Lower lobe of right lung (tissue), 2 donors: Measurements from ENCODE around the gene RRP8. TPM values are rescaled to one million over a fixed set of nuclear protein-coding genes. Genes with fewer than 3 reads are reported as not detected.

Experiments
- ATAC-seq, 2 donors: fragments of 200-7000 bp; cut with Tn5 transposase; one replicate each; pipeline ENCODE4 v1.9.1; 2020 to 2022; ENCODE audit warnings: mild to moderate bottlenecking in 2 of 2, moderate library complexity in 2 of 2
- DNase-seq: peaks from one replicate; pipeline ENCODE4 v3.0.0-alpha.2; 2020
- H3K27ac ChIP-seq: fragments of 200-600 bp; one replicate; pipeline ENCODE4 v1.8.0; 2022
- H3K27me3 ChIP-seq: fragments of 200-600 bp; one replicate; pipeline ENCODE4 v1.8.0; 2022; ENCODE audit warnings: low read depth
- H3K36me3 ChIP-seq: fragments of 200-600 bp; one replicate; pipeline ENCODE4 v1.8.0; 2022; ENCODE audit warnings: mild to moderate bottlenecking
- H3K4me1 ChIP-seq: fragments of 200-600 bp; one replicate; pipeline ENCODE4 v1.8.0; 2022
- H3K4me3 ChIP-seq: fragments of 200-600 bp; one replicate; pipeline ENCODE4 v1.8.0; 2022; ENCODE audit warnings: mild to moderate bottlenecking
- H3K9me3 ChIP-seq: fragments of 200-600 bp; one replicate; pipeline ENCODE4 v1.8.0; 2022
- intact Hi-C: fragments of 100-400 bp; cut with DNase I; formaldehyde crosslinking; loops from one replicate; pipeline ENCODE4 v1.11.0; 2022
- total RNA-seq: library from RNA; stranded (reverse); fragmentation: NEBNext Ultra II Directional; extraction: Animal tissue kit (Norgen Biotek cat#: 25700); gene quantifications from one replicate; pipeline ENCODE4 v1.2.1, GENCODE V29; 2021
- TF ChIP-seq, protein P1 (sequence below): fragments of 200-600 bp; IDR thresholded peaks from one replicate; pipeline ENCODE4 v1.8.0; 2022; ENCODE audit warnings: antibody characterized with exemption, mild to moderate bottlenecking
- donor health status: DM: no; HTN: yes; CAD: no; lungs with severe emphysema.

RRP8 gene
- total RNA-seq, 1 donor from 2014 or later = 16.5 TPM

DNA sequence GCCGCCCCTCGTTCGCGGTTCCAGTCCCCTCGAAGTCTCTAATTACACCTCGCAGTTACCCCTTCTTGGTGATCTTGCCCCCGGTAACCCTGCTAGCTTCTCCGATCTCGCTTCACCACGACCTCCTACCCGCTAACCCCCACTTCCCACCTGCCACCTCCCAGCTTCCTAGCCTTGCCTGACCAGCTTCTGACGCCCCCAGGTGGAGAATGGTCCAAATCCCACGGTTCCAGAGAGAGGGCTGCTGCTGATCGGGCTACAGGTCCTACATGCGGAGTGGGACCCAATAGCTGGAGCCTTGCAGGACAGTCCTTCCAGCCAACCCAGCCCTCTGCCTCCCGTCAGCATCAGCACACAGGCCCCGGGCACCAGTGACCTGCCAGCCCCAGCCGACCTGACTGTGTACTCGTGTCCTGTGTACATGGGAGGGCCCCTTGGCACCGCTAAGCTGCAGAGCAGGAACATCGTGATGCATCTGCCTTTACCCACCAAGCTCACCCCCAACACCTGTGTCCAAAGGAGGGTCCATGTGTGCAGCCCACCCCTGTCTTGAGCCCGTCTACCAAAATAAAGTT, 31.9 kb downstream of the RRP8 start:
- Histone ChIP-seq H3K27me3 (no peaks in the 10 kb centered on the region), H3K36me3 (no peaks in the 10 kb centered on the region), H3K9me3 (no peaks in the 10 kb centered on the region), H3K4me3 (no peak overlapping the region), H3K27ac (no peak overlapping the region), H3K4me1 (no peaks in the 10 kb centered on the region)
- ATAC-seq (peak in 1 of 2 donors; percentile 11), DNase-seq (no peak)
- TF ChIP-seq, protein P1, sequence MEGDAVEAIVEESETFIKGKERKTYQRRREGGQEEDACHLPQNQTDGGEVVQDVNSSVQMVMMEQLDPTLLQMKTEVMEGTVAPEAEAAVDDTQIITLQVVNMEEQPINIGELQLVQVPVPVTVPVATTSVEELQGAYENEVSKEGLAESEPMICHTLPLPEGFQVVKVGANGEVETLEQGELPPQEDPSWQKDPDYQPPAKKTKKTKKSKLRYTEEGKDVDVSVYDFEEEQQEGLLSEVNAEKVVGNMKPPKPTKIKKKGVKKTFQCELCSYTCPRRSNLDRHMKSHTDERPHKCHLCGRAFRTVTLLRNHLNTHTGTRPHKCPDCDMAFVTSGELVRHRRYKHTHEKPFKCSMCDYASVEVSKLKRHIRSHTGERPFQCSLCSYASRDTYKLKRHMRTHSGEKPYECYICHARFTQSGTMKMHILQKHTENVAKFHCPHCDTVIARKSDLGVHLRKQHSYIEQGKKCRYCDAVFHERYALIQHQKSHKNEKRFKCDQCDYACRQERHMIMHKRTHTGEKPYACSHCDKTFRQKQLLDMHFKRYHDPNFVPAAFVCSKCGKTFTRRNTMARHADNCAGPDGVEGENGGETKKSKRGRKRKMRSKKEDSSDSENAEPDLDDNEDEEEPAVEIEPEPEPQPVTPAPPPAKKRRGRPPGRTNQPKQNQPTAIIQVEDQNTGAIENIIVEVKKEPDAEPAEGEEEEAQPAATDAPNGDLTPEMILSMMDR = no peak
- intact Hi-C loops = no loop called here

DNA sequence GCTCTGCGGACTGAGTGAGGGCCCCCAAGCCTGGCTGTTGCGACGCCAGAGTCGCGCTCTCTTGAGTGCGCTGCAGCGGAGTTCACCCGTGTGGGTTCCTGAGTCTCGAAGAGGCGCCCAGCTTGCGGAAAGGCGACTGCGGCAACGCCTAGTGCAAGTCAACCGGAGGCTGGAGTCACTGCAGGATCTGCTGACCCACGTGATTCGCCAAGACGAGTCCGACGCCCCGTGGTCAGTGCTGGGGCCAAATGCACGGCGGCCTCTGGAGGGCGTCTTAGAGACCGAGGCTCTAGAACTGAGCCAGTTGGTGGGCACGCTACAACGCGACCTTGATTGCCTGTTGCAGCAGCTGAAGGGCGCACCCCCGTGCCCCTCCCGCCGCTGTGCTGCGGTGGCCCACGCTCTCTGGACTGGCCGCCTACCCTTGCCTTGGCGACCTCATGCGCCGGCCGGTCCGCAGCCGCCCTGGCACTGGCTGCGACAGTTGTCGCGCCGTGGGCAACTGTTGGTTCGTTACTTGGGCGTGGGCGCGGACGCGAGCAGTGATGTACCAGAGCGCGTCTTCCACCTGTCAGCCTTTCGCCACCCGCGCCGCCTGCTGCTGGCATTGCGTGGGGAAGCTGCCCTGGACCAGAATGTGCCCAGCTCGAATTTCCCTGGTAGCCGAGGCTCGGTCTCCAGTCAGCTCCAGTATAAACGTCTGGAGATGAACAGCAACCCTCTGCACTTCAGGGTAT, 32.6 kb downstream of the RRP8 start:
- no peak for DNase-seq
- H3K9me3 ChIP-seq = no peaks in the 10 kb centered on the region
- H3K27me3 ChIP-seq = no peaks in the 10 kb centered on the region
- H3K4me3 ChIP-seq = peak overlapping the region; percentile 14
- intact Hi-C loops = no loop called here
- TF ChIP-seq, protein P1 = no peak
- H3K36me3 ChIP-seq = no peaks in the 10 kb centered on the region
- peak in 1 of 2 donors; percentile 10 for ATAC-seq
- no peaks in the 10 kb centered on the region for H3K4me1 ChIP-seq
- H3K27ac ChIP-seq = no peak overlapping the region

DNA sequence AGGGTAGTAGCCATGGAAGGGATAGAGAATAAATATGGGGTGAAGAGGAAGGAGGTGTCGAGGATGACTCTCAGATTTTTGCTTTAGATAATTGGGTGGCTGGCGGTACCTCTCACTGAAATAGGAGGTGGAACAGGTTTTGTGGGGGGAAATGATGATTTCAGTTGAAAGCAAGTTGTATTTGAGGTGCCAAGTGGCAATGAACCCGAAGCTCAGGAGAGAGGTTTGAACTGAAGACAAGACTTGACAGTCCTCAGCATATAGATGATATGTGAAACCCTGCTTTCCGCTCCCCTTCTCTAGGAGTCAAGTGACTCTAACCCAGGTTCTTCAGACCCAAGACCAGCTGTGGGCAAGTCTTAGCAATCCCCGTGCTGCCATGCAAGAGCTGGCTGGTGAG, 33.7 kb downstream of the RRP8 start:
- H3K9me3 ChIP-seq = no peaks in the 10 kb centered on the region
- H3K27me3 ChIP-seq = no peaks in the 10 kb centered on the region
- intact Hi-C loops = no loop called here
- no peak for ATAC-seq
- no peak overlapping the region for H3K27ac ChIP-seq
- H3K4me3 ChIP-seq = no peak overlapping the region
- no peaks in the 10 kb centered on the region for H3K36me3 ChIP-seq
- TF ChIP-seq, protein P1 = no peak
- no peaks in the 10 kb centered on the region for H3K4me1 ChIP-seq
- no peak for DNase-seq

DNA sequence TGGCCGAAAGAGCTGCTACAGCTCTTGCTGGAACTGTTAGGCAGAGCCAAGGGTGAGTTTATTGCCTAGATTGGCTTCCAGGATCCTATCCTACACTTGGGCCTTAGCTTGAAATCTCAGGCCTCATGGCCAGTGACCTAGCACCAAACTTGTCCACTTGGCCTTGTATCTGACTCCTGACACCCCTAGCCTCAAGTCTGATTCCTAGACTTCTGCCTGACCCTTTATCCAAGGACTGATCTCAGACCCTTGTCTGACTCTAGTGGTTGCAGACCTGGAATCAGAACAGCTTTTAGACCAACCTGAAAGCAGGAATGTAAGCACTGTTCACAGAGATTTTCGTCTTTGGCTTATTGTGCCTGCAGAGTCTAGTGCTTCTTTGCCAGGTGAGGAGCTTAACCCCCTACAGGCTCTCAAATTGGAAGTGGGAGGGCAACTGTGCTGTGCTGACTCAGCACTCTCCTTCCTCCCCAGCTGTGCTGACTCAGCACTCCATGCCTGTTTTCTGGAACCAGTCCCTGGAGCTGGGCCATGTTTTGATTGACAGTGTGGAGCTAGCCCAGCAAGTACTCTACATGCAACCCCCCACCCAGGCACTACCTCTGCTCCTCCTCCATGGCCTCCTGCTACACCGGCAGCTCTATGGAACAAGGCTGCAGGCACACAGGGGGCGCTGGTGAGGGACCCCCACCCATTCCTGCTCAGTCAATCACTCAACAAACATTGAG, 35.1 kb downstream of the RRP8 start:
- H3K27me3 ChIP-seq = no peaks in the 10 kb centered on the region
- DNase-seq (no peak), ATAC-seq (peak; percentile 21)
- no peaks in the 10 kb centered on the region for H3K9me3 ChIP-seq
- H3K4me3 ChIP-seq = no peak overlapping the region
- no peak overlapping the region for H3K27ac ChIP-seq
- TF ChIP-seq, protein P1 = no peak
- intact Hi-C loops = no loop called here
- H3K36me3 ChIP-seq = no peaks in the 10 kb centered on the region
- no peaks in the 10 kb centered on the region for H3K4me1 ChIP-seq

DNA sequence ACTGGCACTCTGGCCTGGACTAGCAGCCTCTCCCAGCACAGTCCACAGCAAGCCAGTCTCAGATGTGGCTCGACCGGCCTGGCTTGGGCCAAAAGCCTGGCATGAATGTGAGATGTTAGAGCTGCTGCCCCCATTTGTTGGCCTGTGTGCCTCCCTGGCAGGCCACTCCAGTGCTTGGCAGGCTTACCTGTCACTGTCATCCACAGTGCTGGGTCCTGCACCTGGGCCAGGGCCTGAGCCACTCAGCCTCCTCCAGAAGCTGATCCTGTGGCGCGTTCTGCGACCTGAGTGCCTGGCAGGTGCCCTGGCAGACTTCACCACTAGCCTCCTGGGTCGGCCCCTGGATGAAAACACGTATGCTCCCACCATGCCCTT, 36.1 kb downstream of the RRP8 start:
- Histone ChIP-seq H3K27me3 (no peaks in the 10 kb centered on the region), H3K27ac (no peak overlapping the region), H3K4me1 (no peaks in the 10 kb centered on the region), H3K9me3 (no peaks in the 10 kb centered on the region), H3K4me3 (no peak overlapping the region), H3K36me3 (no peaks in the 10 kb centered on the region)
- no peak for DNase-seq
- TF ChIP-seq, protein P1 = no peak
- intact Hi-C loops = no loop called here
- ATAC-seq = no peak
